Tibial nerve (tissue), 4 donors: ENCODE data around the gene LKAAEAR1. TPM values are rescaled to one million over a fixed set of nuclear protein-coding genes. Genes with fewer than 3 reads are reported as not detected.

Experiments
- DNase-seq, 2 donors: peaks; one replicate each; pipeline ENCODE4 v3.0.0-alpha.2; 2019; ENCODE audit warnings: low spot score in 2 of 2
- H3K27ac ChIP-seq, 4 donors: fragments of 200-600 bp; sonication (generic) in 3 of 4; one replicate each; pipeline ENCODE4 v1.5.1; 2017 to 2019; ENCODE audit warnings: mild to moderate bottlenecking in 1 of 4
- H3K27me3 ChIP-seq, 2 donors: fragments of 200-600 bp; sonication (generic) in 1 of 2; one replicate each; pipeline versions ENCODE4 v1.5.1 to v1.6.0; 2017 to 2019
- H3K36me3 ChIP-seq, 3 donors: fragments of 200-600 bp; sonication (generic); one replicate each; pipeline ENCODE4 v1.5.1; 2018 to 2019
- H3K4me1 ChIP-seq, 4 donors: fragments of 200-600 bp; sonication (generic) in 3 of 4; one replicate each; pipeline ENCODE4 v1.5.1; 2017 to 2019
- H3K4me3 ChIP-seq, 4 donors: fragments of 200-600 bp; sonication (generic) in 3 of 4; one replicate each; pipeline ENCODE4 v1.5.1; 2017 to 2019; ENCODE audit warnings: mild to moderate bottlenecking in 1 of 4, moderate library complexity in 1 of 4
- H3K9me3 ChIP-seq, 4 donors: fragments of 200-600 bp; sonication (generic) in 3 of 4; one replicate each; pipeline ENCODE4 v1.5.1; 2017 to 2019
- CTCF ChIP-seq, 5 experiments: fragments of 200-600 bp in 3 of 5; fragments of 450-650 bp in 2 of 5; sonication (generic) in 3 of 5; IDR thresholded peaks; one replicate each; pipeline ENCODE4 v1.5.1; 2016 to 2019; ENCODE audit warnings: antibody characterized with exemption in 5 of 5, mild to moderate bottlenecking in 3 of 5, moderate library complexity in 2 of 5
- EP300 ChIP-seq, 2 donors: sonication (generic); formaldehyde crosslinking; IDR thresholded peaks; one replicate each; pipeline ENCODE4 v1.6.1; 2017; ENCODE audit warnings: antibody characterized with exemption in 2 of 2, mild to moderate bottlenecking in 1 of 2
- POLR2A ChIP-seq, 2 donors: fragments of 450-650 bp; IDR thresholded peaks; one replicate each; pipeline ENCODE4 v1.6.1; 2017; ENCODE audit warnings: antibody characterized with exemption in 2 of 2, mild to moderate bottlenecking in 2 of 2, moderate library complexity in 2 of 2
- WGBS, 2 donors: methylation state at CpG; one replicate each; pipeline ENCODE4 v1.1.5; 2018; 5-methylcytosine and 5-hydroxymethylcytosine counted together
- total RNA-seq, 4 donors: library from RNA; depleted of rRNA; stranded (reverse); fragments of >200 nt; gene quantifications; one replicate each; pipeline ENCODE4 v1.1.0, GENCODE V29; 2016

The LKAAEAR1 gene
- total RNA-seq, 4 donors from 2014 or later: 0.59 to 1.3 (median 0.84) TPM; not detected in 1

GRCh38 chr20:64039293-64040160 lies 44.7 kb downstream of the LKAAEAR1 start:
- peaks cover 0 to 72% of the 10 kb centered on the region in 2 donors for H3K27me3 ChIP-seq
- WGBS, 2 donors: 5 to 11% methylated on average over 15 of the region's 17 CpGs

DNA sequence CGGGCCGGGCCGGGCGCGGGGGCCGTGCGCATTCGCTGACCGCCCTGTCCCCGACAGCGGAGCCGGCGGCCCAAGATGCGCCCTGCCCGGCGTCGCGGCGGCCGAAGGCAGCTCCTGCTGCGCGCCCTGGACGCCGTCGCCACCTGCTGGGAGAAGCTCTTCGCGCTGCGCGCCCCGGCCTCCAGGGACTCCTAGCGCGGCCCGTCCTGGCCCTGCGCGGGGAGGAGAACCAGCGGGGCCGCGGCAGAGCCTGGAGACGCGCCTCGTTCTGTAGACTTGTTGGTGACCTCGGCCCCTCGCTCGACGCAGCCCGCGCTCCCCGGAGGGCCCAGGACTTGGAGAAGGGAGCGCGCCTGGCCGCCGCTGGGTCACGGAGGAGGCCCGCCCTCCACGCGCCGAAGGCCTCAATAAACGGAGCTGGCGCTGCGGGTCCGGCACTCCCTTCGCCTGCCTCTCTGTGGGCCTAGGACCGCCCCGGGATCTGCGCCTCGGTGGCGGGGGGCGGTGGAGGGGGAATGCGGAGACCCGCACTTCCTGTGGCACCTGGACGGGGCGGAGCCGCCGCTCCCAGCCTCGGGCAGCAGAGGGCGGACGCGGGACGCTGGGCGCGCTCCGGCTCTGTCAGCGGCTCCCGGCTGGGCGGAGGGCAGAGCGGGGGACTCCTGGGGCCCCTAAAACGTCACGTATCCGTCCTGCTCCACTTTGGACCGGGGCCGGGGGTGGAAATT lies 45.5 kb downstream of the LKAAEAR1 start:
- Histone ChIP-seq H3K27me3 (peaks cover 0 to 65% of the 10 kb centered on the region in 2 donors), H3K9me3 (no peaks in the 10 kb centered on the region), H3K4me3 (peak overlapping the region; percentile 3 to 54 (median 32)), H3K4me1 (peaks cover 0 to 50% (median 27%) of the 10 kb centered on the region in 4 donors), H3K27ac (peak overlapping the region in 2 of 4 donors; percentile 52 to 68), H3K36me3 (peaks cover 0 to 27% (median 0%) of the 10 kb centered on the region in 3 donors)
- DNase-seq: no peak
- 1 to 2% methylated on average over 20 to 64 of the region's 91 CpGs for WGBS, 2 donors
- TF ChIP-seq CTCF (IDR thresholded peaks at IDR 0.05): peak; percentile 60 to 76 (median 73)
- no peak for TF ChIP-seq POLR2A (IDR thresholded peaks at IDR 0.05)
- TF ChIP-seq EP300 (IDR thresholded peaks at IDR 0.05): peak in 1 of 2 donors; percentile 33

More at GRCh38 chr20:64039293-64040160, 44.7 kb downstream of the LKAAEAR1 start:
- no peak for DNase-seq
- Histone ChIP-seq H3K9me3 (no peaks in the 10 kb centered on the region), H3K27ac (peak overlapping the region in 1 of 4 donors; percentile 68), H3K4me1 (peaks cover 0 to 50% (median 27%) of the 10 kb centered on the region in 4 donors), H3K4me3 (peak overlapping the region in 3 of 4 donors; percentile 3 to 54 (median 52)), H3K36me3 (peaks cover 0 to 19% (median 0%) of the 10 kb centered on the region in 3 donors)
- TF ChIP-seq POLR2A (IDR thresholded peaks at IDR 0.05): no peak
- no peak for TF ChIP-seq EP300 (IDR thresholded peaks at IDR 0.05)
- no peak for TF ChIP-seq CTCF (IDR thresholded peaks at IDR 0.05)

- peak overlapping the region in 1 of 4 donors; percentile 52 for H3K27ac ChIP-seq
- H3K36me3 ChIP-seq: peaks cover 0 to 33% (median 0%) of the 10 kb centered on the region in 3 donors
- TF ChIP-seq POLR2A (IDR thresholded peaks at IDR 0.05) (no peak), EP300 (IDR thresholded peaks at IDR 0.05) (no peak), CTCF (IDR thresholded peaks at IDR 0.05) (no peak)
- H3K9me3 ChIP-seq: no peaks in the 10 kb centered on the region
- peaks cover 0 to 63% of the 10 kb centered on the region in 2 donors for H3K27me3 ChIP-seq
- 2% methylated on average over 30 of the region's 30 CpGs; no CpG with 5 or more reads in 1 of the 2 donors for WGBS, 2 donors
- H3K4me3 ChIP-seq: peak overlapping the region in 2 of 4 donors; percentile 52 to 54
- peaks cover 0 to 50% (median 27%) of the 10 kb centered on the region in 4 donors for H3K4me1 ChIP-seq
- no peak for DNase-seq
Observed at GRCh38 chr20:64038224-64038564, 46.0 kb downstream of the LKAAEAR1 start.

GRCh38 chr20:64037498-64038213 lies 46.5 kb downstream of the LKAAEAR1 start:
- Histone ChIP-seq H3K36me3 (peaks cover 0 to 38% (median 0%) of the 10 kb centered on the region in 3 donors), H3K27me3 (peaks cover 0 to 59% of the 10 kb centered on the region in 2 donors), H3K4me3 (peak overlapping the region in 2 of 4 donors; percentile 52 to 54), H3K27ac (no peak overlapping the region), H3K9me3 (no peaks in the 10 kb centered on the region), H3K4me1 (peaks cover 0 to 50% (median 27%) of the 10 kb centered on the region in 4 donors)
- TF ChIP-seq EP300 (IDR thresholded peaks at IDR 0.05) (no peak), POLR2A (IDR thresholded peaks at IDR 0.05) (no peak), CTCF (IDR thresholded peaks at IDR 0.05) (no peak)
- 11% methylated on average over 29 to 36 of the region's 36 CpGs for WGBS, 2 donors
- DNase-seq: no peak
